ENCODE data around the gene FAM120AOS.

FAM120AOS gene

GRCh38 chr9:93436655-93437407 is 16.6 kb downstream of the FAM120AOS start:
- no peak for DNase-seq

GRCh38 chr9:93436218-93436617 is 17.2 kb downstream of the FAM120AOS start:
- no peak for DNase-seq

- DNase-seq: no peak
Observed at GRCh38 chr9:93435386-93435785, 18.0 kb downstream of the FAM120AOS start.

GRCh38 chr9:93434056-93434455 is 19.3 kb downstream of the FAM120AOS start:
- DNase-seq: no peak

GRCh38 chr9:93432964-93433363 is 20.4 kb downstream of the FAM120AOS start:
- no peak for DNase-seq

GRCh38 chr9:93431539-93432105 is 21.8 kb downstream of the FAM120AOS start:
- DNase-seq: no peak

GRCh38 chr9:93427655-93428379 is 25.6 kb downstream of the FAM120AOS start:
- DNase-seq: no peak

- DNase-seq: no peak
Observed at GRCh38 chr9:93422977-93423616, 30.3 kb downstream of the FAM120AOS start.

- no peak for DNase-seq
Observed at GRCh38 chr9:93419023-93419422, 34.4 kb downstream of the FAM120AOS start.

- no peak for DNase-seq
Observed at GRCh38 chr9:93417538-93417937, 35.8 kb downstream of the FAM120AOS start.

GRCh38 chr9:93416530-93417235 is 36.7 kb downstream of the FAM120AOS start:
- DNase-seq: no peak

GRCh38 chr9:93415176-93415690 is 38.1 kb downstream of the FAM120AOS start:
- DNase-seq: no peak

GRCh38 chr9:93413530-93413929 is 39.9 kb downstream of the FAM120AOS start:
- no peak for DNase-seq

- no peak for DNase-seq
Observed at GRCh38 chr9:93406371-93406770, 47.0 kb downstream of the FAM120AOS start.

GRCh38 chr9:93398471-93398870 is 54.9 kb downstream of the FAM120AOS start:
- DNase-seq: no peak

GRCh38 chr9:93397661-93398373 is 55.6 kb downstream of the FAM120AOS start:
- no peak for DNase-seq

All from NCI-H446 treated with DMSO at 0.1 percent for 48 hours (cell line).